GM12873 (cell line): ENCODE measurements around the gene DHPS.

ENCODE experiments used
- TF ChIP-seq, protein P1 (sequence below): IDR thresholded peaks from 2 replicates; pipeline ENCODE4 v1.5.1; 2012; ENCODE audit warnings: low read depth, mild to moderate bottlenecking, moderate library complexity, low read length, control low read depth; ENCODE audit not compliant: insufficient read depth; ENCODE audit errors: missing control alignments

Gene DHPS

DNA sequence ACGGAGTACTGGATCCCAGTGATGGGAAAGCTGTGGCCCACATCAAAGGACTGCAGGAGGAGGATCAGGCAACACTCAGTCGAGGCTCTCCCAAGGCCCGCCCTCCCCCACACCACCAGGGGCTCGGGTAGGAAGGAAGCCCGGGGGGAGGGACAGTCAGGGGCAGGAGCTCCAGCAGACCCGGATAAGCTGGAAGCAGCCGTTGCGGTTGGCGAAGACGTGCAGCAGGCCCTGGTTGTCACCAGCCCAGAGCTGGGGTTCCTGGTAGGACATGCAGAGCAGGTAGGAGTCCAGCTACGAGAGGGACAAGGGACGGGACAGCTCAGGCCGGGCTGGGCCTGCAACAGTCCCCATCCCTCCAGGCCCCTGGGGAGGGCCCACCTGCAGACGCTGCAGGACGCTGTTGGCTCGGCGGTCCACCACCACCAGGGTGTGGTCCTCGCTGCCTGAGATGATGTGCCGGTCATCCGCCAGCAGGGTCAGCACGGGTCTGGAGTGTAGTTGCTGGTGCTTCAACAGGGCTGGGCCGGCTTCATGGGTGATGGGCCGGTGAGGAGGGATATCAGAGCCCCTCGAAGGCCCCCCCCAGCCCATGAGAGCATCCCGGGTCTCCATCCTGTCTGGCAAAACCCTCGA is 8.0 kb upstream of the DHPS start:
- TF ChIP-seq, protein P1, sequence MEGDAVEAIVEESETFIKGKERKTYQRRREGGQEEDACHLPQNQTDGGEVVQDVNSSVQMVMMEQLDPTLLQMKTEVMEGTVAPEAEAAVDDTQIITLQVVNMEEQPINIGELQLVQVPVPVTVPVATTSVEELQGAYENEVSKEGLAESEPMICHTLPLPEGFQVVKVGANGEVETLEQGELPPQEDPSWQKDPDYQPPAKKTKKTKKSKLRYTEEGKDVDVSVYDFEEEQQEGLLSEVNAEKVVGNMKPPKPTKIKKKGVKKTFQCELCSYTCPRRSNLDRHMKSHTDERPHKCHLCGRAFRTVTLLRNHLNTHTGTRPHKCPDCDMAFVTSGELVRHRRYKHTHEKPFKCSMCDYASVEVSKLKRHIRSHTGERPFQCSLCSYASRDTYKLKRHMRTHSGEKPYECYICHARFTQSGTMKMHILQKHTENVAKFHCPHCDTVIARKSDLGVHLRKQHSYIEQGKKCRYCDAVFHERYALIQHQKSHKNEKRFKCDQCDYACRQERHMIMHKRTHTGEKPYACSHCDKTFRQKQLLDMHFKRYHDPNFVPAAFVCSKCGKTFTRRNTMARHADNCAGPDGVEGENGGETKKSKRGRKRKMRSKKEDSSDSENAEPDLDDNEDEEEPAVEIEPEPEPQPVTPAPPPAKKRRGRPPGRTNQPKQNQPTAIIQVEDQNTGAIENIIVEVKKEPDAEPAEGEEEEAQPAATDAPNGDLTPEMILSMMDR, result no peak

DNA sequence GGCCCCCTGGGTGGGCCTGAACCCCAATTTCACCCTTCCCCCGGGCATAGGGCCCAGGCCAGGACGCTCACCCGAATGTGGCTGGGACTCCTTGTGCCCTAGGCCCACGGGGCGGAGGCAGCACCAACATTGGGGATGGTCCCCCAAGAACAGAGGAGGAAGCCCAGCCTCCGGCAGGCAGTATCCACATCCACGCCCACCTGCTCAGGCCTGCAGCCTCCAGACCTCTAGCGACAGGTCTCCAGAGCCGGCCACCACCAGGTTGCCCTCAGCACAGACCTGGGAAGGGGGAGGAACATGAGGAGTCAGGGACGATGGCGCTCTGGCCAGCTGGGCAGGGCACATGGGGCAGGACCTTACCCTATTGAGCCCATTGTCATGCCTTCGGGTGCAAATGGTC is 7.3 kb upstream of the DHPS start:
- TF ChIP-seq, protein P1, result no peak

DNA sequence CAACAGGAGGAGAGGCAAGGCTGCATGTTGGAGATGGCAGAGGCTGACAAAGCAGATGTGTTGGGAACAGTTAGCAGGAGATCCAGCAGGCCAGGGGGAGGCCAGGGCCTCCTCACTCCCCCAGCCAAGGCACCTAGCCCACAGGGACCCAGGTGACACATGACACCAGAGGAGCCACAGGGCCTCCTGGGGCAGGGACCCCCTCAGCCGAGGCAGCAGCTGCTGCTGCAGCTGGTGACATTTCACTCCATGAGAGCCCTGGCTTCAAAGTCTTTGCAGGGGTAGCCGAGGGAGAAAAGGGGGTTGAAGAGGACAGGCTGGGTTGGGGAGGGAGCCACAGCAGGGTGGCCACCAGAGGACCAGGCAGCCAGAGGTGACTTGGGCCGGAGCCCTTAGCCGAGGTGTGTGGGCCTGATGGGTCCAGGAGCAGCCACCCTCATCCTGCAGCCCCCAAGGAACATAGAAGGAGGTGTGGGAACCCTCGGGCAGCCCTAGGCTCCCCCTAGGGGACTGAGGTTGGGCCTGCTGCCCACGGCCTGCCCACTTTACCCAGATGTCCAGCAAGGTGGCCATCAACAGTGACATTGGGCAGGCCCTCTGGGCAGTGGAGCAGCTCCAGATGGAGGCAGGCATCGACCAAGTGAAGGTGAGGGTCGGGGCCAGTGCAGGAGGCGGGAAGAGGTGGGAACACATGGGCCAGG is 6.0 kb upstream of the DHPS start, which contains the start of gene GNG14:
Gene GNG14 (plus strand): TSS at position 503 of the 701 bp plus-strand sequence. CDS start 51 bp downstream, at position 554.
- TF ChIP-seq, protein P1, result no peak

DNA sequence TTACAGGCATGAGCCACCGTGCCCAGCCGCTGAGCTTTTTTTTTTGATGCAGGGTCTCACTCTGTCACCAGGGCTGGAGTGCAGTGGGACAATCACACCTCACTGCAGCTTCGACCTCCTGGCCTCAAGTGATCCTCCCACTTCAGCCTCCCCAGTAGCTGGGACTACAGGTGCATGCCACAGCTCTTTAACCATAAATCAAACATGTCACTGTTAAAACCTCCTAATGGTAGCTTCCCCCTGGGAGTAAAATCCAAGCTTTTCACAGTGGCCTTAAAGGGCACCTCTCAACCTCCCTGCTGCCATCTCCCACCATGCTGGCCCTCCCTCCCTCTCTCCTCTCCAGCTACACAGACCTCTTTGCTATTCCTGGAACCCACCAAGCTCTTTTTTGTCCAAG is 4.2 kb upstream of the DHPS start:
- TF ChIP-seq, protein P1, result no peak

DNA sequence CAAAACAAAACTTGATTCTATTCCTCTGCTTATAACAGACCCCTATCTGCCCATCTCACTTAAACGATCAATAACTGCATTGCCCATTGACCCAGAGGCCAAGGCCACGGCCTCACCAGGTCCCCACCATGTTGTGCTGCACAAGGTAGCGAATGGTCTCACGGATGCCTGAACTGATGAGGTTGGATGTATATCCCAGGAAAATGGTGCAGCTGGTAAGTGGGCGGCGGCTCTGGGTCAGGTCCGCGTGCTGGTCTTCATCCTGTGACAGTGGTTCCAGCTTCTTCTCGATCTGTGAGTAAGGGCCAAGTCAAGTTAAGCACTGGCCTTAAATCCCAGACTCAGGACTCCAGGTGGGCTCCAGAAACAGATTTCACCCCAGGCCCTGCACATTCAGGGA is 1.6 kb downstream of the DHPS start:
- TF ChIP-seq, protein P1, result no peak

DNA sequence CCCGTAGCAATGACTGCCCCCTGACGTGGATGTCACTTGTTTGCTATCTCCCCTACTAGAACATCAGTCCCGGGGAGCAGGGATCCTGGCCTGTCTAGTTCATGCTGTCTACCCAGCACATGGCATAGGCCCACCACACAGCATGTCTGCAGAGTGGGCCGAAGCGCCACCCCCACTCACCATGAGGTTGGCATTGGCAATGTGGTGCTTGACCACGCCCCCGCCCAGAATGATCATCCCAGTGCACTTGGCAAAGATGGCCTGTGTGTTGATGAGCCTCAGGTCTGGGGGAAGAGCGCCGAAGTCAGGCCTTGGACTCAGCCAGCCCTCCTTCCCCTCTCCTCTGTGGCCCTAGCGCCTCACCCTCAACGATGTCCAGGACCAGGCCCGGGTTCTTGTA is 4.8 kb downstream of the DHPS start:
- TF ChIP-seq, protein P1, result no peak

DNA sequence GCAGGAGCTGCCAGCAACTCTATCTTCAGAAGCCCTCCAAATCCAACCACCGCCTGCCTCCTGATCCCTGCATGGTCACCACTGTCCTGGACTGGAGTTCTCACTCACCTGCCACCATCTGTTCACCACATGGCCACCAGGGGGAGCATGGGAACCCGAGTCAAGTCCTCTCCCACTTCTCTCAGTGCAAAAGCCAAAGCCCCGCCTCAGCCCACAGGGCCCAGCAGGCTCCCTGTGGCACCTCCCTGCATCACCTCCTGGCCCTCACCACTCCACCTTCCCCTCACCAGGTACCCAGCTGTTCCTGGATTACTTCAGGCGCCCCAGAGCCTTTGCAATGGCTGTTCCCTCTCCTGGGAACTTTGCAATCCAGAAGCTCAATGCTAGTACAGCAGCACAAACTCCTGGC is 5.3 kb downstream of the DHPS start:
- TF ChIP-seq, protein P1, result peak; percentile 97
